Esophagus muscularis mucosa (tissue), 4 donors: ENCODE results near the gene SERTM2. TPM values are rescaled to one million over a fixed set of nuclear protein-coding genes. Genes with fewer than 3 reads are reported as not detected.

Experiments used
- DNase-seq: peaks from one replicate; pipeline ENCODE4 v3.0.0-alpha.2; 2017; ENCODE audit errors: extremely low spot score
- H3K27ac ChIP-seq, 4 donors: fragments of 200-600 bp; sonication (generic); replicated peaks in 1 of 4; 1 replicate in 3 of 4; 2 replicates in 1 of 4; pipeline ENCODE4 v1.5.1; 2016 to 2019; ENCODE audit warnings: mild to moderate bottlenecking in 1 of 4
- H3K27me3 ChIP-seq, 4 donors: fragments of 200-600 bp; sonication (generic); one replicate each; pipeline versions ENCODE4 v1.5.1 to v1.6.0; 2016 to 2019
- H3K36me3 ChIP-seq, 4 donors: fragments of 200-600 bp; sonication (generic); one replicate each; pipeline ENCODE4 v1.5.1; 2016 to 2019
- H3K4me1 ChIP-seq, 4 donors: fragments of 200-600 bp; sonication (generic); one replicate each; pipeline ENCODE4 v1.5.1; 2016 to 2019
- H3K4me3 ChIP-seq, 4 donors: fragments of 200-600 bp; sonication (generic); 1 replicate in 2 of 4; 2 replicates in 2 of 4; pipeline ENCODE4 v1.5.1; 2016 to 2019; ENCODE audit warnings: mild to moderate bottlenecking in 4 of 4, moderate library complexity in 1 of 4
- H3K9me3 ChIP-seq, 4 donors: fragments of 200-600 bp; sonication (generic); 1 replicate in 3 of 4; 2 replicates in 1 of 4; pipeline ENCODE4 v1.5.1; 2016 to 2019
- EP300 ChIP-seq: sonication (generic); formaldehyde crosslinking; IDR thresholded peaks from one replicate; pipeline ENCODE4 v1.6.1; 2017; ENCODE audit warnings: antibody characterized with exemption
- POLR2A ChIP-seq: fragments of 450-650 bp; IDR thresholded peaks from one replicate; pipeline ENCODE4 v1.6.1; 2017; ENCODE audit warnings: antibody characterized with exemption, moderate library complexity, mild to moderate bottlenecking, low read depth
- POLR2AphosphoS5 ChIP-seq, 2 donors: sonication (generic); formaldehyde crosslinking; IDR thresholded peaks; one replicate each; pipeline ENCODE4 v1.6.1; 2017; ENCODE audit warnings: antibody characterized with exemption in 2 of 2
- WGBS: methylation state at CpG from one replicate; pipeline ENCODE4 v1.1.5; 2018; 5-methylcytosine and 5-hydroxymethylcytosine counted together
- intact Hi-C: fragments of 100-400 bp; cut with DNase I; formaldehyde crosslinking; loops from one replicate; pipeline ENCODE4 v1.15.1; 2023
- total RNA-seq, 4 donors: library from RNA; depleted of rRNA; stranded (reverse); fragments of >200 nt; gene quantifications; one replicate each; pipeline versions ENCODE4 v1.1.0 to v1.2.1, GENCODE V29; 2016
- TF ChIP-seq, protein P1 (sequence below), 3 experiments: fragments of 200-600 bp in 2 of 3; fragments of 450-650 bp in 1 of 3; sonication (generic) in 2 of 3; IDR thresholded peaks; one replicate each; pipeline ENCODE4 v1.5.1; 2017 to 2019; ENCODE audit warnings: antibody characterized with exemption in 3 of 3, mild to moderate bottlenecking in 2 of 3, moderate library complexity in 1 of 3

SERTM2 gene
- total RNA-seq, 4 donors from 2014 or later: not detected

DNA sequence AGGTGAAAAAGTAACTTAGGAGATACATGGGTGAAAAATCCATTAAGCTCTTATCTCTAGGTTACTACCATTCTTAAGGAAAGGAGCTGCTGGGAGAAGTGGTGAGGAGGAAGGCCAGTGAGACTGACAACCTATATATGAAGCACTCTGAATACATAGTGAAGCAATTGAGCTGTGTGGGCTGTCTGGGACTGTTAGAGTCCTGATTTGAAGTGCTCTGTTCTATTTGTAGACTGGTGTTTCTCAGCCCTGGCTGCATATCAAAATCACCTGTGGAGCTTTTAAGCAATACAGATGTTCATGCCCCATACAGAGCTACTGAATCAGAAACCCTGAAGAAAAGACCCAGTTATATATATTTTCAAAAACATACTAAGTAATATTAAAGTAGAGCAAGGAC is 3.9 kb downstream of the SERTM2 start:
- Histone ChIP-seq H3K27me3 (no peaks in the 10 kb centered on the region), H3K4me1 (peaks cover 0 to 8% (median 0%) of the 10 kb centered on the region in 4 donors), H3K4me3 (no peak overlapping the region), H3K9me3 (no peaks in the 10 kb centered on the region), H3K27ac (no peak overlapping the region), H3K36me3 (no peaks in the 10 kb centered on the region)
- intact Hi-C loops: no loop called here
- TF ChIP-seq, protein P1, sequence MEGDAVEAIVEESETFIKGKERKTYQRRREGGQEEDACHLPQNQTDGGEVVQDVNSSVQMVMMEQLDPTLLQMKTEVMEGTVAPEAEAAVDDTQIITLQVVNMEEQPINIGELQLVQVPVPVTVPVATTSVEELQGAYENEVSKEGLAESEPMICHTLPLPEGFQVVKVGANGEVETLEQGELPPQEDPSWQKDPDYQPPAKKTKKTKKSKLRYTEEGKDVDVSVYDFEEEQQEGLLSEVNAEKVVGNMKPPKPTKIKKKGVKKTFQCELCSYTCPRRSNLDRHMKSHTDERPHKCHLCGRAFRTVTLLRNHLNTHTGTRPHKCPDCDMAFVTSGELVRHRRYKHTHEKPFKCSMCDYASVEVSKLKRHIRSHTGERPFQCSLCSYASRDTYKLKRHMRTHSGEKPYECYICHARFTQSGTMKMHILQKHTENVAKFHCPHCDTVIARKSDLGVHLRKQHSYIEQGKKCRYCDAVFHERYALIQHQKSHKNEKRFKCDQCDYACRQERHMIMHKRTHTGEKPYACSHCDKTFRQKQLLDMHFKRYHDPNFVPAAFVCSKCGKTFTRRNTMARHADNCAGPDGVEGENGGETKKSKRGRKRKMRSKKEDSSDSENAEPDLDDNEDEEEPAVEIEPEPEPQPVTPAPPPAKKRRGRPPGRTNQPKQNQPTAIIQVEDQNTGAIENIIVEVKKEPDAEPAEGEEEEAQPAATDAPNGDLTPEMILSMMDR (IDR thresholded peaks at IDR 0.05): no peak
- TF ChIP-seq POLR2A (no peak), EP300 (no peak), POLR2AphosphoS5 (IDR thresholded peaks at IDR 0.05) (no peak)
- no peak for DNase-seq

DNA sequence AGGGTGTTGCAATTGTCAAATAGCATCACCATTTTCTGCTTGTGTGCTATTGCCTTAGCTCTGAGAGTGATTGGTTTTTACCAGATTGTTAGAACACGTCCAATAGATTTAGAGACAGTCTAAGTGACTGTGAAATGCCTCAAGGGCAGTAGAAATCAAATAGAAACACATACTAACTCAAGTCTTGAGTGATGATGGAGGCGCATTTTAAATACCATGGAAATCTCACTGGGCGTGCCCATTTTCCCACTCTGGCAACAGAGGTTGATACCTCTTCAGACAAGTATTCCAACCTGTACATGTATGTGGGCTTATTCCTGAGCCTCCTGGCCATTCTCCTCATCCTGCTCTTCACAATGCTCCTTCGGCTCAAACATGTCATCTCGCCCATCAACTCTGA is 7.2 kb downstream of the SERTM2 start:
- 83% methylated on average over 5 of the region's 5 CpGs for WGBS
- Histone ChIP-seq H3K36me3 (no peaks in the 10 kb centered on the region), H3K4me3 (no peak overlapping the region), H3K4me1 (no peaks in the 10 kb centered on the region), H3K27ac (no peak overlapping the region), H3K27me3 (no peaks in the 10 kb centered on the region), H3K9me3 (no peaks in the 10 kb centered on the region)
- intact Hi-C loops: no loop called here
- TF ChIP-seq POLR2A: no peak
- TF ChIP-seq EP300: no peak
- TF ChIP-seq, protein P1 (IDR thresholded peaks at IDR 0.05): no peak
- TF ChIP-seq POLR2AphosphoS5 (IDR thresholded peaks at IDR 0.05): no peak
- no peak for DNase-seq

DNA sequence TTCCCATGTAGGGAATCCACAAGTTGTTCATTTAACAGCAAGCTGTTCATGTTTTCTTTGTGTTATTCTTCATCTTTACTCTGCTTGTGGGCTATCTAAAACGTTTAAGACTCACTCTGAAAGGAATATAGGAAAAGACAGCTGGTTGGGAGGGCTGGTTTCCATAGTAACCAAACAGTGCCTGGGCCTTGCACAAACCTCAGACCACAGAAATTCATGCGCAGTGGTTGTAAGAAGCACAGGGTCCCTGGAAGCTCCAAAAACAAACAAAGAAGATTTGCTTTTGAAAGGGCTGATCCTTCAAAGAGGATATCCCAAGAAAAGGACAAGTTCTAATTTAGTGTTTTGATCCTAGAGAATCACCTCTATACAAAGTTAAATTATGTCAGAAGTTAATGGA is 7.8 kb downstream of the SERTM2 start:
- Histone ChIP-seq H3K4me3 (no peak overlapping the region), H3K4me1 (no peaks in the 10 kb centered on the region), H3K36me3 (no peaks in the 10 kb centered on the region), H3K9me3 (no peaks in the 10 kb centered on the region), H3K27me3 (no peaks in the 10 kb centered on the region), H3K27ac (no peak overlapping the region)
- TF ChIP-seq POLR2AphosphoS5 (IDR thresholded peaks at IDR 0.05): no peak
- TF ChIP-seq, protein P1 (IDR thresholded peaks at IDR 0.05): no peak
- TF ChIP-seq EP300: no peak
- TF ChIP-seq POLR2A: no peak
- WGBS: 9% methylated on average over 2 of the region's 2 CpGs
- no peak for DNase-seq
- intact Hi-C loops: no loop called here

DNA sequence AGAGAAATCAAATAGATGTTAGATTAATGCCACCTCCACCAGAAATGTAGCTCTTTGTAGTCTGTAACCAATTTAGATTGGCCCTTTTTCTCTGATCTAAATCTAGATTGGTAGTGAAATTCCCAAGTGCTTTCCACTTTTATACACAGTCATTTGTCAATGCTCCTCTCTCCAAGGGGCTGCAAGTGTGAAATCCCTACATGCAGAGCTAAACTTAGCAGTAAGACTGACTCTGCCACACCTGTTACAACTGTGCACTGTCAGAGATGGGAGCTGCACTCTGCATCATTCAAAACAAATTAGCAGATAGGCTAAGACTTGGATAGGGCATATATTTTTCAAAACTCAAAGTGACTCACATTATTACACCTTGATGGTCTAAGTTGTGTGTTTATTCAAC is 9.1 kb downstream of the SERTM2 start:
- H3K9me3 ChIP-seq: peaks cover 0 to 3% (median 0%) of the 10 kb centered on the region in 4 donors
- intact Hi-C loops: no loop called here
- no peaks in the 10 kb centered on the region for H3K4me1 ChIP-seq
- no peak for DNase-seq
- TF ChIP-seq EP300: no peak
- no peak for TF ChIP-seq POLR2AphosphoS5 (IDR thresholded peaks at IDR 0.05)
- TF ChIP-seq POLR2A: no peak
- TF ChIP-seq, protein P1 (IDR thresholded peaks at IDR 0.05): no peak
- H3K4me3 ChIP-seq: no peak overlapping the region
- H3K27me3 ChIP-seq: no peaks in the 10 kb centered on the region
- H3K36me3 ChIP-seq: no peaks in the 10 kb centered on the region
- no peak overlapping the region for H3K27ac ChIP-seq

DNA sequence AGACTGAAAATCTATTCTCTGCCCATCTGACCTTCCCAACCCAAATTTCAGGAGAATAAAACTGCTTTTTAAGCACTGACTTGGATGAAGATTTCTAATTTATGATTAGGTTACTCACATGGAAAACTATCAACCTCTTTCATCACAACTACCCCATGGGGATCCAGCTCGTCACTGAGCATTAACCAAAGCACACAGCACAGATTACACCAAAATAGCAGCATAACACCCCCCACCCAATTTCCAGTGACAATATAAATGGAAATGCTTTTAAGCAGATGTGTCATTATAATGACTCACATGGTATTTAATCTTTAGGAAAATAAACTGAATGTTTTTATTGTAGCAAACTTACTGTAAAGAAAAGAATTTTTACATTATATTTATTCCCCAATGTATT is 9.7 kb downstream of the SERTM2 start:
- Histone ChIP-seq H3K9me3 (peaks cover 0 to 8% (median 0%) of the 10 kb centered on the region in 4 donors), H3K27me3 (no peaks in the 10 kb centered on the region), H3K27ac (no peak overlapping the region), H3K4me1 (no peaks in the 10 kb centered on the region), H3K36me3 (no peaks in the 10 kb centered on the region), H3K4me3 (no peak overlapping the region)
- no peak for DNase-seq
- intact Hi-C loops: no loop called here
- 50% methylated on average over 1 of the region's 1 CpG for WGBS
- TF ChIP-seq POLR2A (no peak), EP300 (no peak), POLR2AphosphoS5 (IDR thresholded peaks at IDR 0.05) (no peak)
- TF ChIP-seq, protein P1 (IDR thresholded peaks at IDR 0.05): no peak
